Cerebellar cortex (tissue), 1 donor: ENCODE results near the gene XYLB.

ENCODE experiments used
- DNase-seq: peaks from one replicate; pipeline ENCODE4 v3.0.0-alpha.2; 2015; ENCODE audit warnings: low spot score

Gene XYLB

DNA sequence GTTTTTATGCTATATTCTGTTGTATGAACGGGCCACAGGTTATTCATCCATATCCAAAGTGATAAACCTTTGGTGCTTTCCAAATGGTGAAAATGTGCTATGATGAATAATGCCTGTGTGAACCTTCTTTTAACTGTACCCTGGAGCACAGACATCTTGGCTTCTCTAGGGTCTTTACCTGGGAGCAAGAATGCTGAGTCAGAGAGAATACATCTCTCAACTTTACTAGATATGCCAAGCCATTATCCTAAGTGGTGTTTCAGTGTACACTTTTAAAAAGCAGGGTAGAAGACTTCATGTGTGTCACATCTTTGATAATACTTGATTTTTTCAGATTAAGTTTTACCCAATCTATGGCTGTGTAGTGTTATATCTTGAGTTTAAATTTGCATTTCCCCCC is 23.5 kb upstream of the XYLB start:
- DNase-seq, result no peak

DNA sequence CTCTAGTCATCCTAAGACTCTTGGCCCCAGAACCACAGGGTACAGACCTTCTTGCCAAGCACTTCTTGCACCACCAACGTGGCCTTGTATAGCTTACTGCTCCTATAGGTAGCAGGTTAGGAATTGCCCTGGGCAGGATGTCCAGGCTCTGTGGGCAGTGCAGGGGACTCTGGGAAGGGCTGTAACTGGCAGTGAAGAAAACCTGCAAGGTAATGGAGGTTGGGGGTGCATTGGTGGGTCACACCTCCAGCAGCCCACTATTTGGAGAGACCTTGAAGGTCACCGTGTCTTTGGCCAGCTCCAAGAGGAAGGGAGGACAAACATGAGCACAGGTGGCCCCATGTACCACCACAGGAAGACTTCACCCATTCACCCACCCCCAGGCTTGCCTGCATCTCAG is 21.3 kb upstream of the XYLB start:
- no peak for DNase-seq

DNA sequence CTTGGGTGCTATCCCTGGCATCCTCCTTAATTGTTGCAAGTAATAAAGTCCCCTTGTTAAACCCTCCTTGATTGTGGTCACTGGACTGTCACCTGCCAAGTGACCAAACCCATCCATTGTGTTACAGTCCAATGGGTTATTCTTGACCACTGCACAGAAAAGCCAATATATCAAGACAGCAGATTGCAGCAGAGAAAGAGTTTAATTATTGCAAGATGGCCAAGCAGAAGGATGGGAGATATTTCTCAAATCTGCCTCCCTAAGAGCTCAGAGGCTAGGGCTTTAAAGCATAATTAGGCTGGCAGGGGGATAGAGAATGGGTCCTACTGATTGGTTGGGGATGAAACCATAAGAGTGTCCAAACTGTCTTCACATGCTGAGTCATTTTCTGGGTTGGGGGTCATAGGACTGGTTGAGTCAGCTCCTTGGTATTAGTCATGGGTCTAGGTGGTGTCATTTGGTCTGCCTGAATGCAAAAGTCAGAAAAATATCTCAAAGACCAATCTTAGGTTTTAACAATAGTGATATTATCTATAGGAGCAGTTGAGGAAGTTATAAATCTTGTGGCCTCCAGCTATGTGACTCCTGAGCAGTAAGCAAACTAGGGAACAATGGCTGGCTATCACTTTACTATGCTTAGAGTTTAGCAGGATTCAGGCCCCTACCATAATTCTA is 19.1 kb upstream of the XYLB start:
- no peak for DNase-seq

DNA sequence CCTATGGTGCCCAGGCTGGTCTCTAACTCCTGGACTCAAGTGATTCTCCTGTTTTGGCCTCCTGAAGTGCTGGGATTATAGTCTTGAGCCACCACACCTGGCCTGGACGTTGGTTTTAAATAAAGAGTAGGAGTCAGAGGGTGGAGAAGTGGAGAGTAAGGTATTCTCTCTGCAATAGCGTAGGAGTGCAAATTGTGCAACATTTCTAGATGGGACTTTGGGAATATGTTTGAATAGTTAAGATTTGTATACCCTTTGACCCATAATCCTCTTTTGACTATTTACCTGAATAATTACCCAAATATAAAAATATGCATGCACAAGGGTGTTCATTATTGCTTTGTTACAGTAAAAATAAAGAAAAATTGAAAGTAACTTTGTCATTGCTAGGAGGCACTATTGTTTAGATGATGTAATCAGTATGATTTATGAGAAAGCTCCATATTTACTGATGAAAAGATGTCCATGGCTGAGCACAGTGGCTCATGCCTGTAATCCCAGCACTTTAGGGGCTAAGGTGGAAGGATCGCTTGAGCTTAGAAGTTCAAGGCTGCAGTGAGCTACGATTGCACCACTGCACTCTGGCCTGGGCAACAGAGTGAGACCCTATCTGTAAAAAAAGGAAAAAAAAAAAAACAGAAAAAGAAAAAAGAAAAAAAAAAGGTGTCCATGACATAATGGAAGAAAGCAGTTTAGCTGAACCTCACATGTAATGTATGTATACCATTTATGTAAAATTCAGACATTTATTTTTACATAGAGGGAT is 15.1 kb upstream of the XYLB start:
- no peak for DNase-seq

DNA sequence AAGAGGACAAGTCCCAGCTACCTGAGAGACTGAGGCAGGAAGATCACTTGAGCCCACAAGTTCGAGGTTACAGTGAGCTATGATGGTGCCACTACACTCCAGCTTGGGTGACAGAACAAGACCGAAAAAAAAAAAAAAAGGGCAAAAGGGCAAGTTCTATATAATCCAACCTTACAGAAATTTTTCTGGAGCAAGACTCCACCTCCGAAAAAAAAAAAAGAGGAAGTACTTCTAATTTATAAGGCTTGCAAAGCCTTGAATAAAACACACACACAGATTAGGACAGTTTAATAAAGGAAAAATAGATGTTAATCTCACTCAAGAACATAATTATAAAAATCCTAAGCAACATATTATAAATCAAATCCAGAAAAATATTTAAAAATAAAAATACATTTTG is 14.4 kb upstream of the XYLB start:
- no peak for DNase-seq

DNA sequence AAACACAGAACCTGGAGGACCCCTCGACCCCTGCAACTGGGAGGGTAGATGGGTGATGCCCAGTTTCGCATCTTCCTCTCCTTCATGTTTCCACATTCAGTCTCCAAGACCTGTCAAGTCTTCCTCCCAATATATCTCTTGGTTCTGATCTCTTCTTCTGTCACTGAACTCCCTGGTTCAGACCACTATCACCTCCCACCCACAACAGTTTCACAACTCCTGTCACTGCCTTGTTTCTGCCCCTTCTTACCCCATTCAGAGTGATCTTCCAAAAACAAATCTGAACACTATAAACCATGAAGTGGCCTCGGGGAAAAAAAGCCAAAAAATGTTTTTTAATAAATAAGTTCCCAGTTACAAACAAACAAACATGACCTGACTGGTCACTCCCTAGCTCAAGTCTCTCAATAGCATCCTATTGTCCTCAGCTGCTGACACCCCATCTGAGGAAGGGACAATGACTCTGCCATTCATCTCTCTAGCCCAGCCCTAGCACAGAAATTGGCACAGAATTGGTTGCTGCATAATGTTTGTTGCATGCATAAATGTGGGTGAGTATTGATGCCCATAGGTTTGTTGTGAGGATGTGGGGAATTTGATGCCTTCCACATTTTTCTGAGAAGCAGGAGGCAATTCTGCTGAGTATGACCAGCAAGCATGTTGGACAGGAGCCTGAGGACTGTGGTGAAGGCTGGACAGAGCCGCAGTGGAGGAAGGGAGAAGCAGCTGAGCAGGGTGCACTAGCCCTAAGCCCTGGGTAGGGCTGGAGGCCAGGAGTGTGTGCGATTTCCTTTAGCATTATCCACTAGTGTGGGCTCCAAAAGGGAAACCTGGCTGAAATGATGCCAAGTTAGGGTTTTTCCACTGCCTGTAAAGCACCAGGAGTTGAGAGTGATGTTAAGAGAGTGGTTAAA is 12.2 kb upstream of the XYLB start:
- DNase-seq, result no peak

DNA sequence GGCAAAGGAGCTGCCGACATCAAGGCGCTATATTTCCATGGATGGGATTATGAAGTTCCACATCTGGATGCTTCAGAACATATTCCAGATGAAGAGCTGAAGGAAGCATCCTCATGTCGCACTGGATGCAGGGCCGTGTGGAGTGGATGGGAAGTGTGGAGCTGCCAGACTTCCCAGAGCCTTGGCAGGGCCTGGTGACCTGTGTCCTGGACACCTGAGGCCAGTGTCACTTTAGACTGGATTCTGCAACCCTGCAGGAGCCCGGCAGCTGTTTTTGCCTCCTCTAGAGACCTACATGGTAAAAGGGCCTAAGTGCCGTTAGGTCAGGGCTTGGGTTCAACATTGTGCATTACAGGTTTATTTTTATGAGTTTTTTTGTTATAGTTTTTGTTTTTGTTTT is 11.3 kb upstream of the XYLB start:
- no peak for DNase-seq

DNA sequence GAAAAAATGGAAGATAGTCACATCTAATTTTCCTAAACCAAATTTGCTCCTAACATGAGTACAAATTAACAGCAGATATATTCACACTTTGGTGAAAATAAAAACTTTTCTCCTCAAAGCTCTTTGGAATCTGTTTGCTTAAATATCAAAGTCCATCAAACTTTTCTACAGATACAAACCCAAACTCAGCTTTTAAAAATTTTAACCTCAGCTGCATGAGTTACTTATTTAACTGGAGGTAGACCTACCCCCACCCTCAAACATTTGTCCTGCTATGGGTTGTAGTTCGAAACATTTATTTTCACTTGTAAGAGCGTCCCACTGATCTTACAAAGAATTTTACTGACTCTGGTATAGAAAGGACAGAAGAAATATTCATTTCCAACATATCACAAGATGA is 8.9 kb upstream of the XYLB start:
- DNase-seq, result no peak

DNA sequence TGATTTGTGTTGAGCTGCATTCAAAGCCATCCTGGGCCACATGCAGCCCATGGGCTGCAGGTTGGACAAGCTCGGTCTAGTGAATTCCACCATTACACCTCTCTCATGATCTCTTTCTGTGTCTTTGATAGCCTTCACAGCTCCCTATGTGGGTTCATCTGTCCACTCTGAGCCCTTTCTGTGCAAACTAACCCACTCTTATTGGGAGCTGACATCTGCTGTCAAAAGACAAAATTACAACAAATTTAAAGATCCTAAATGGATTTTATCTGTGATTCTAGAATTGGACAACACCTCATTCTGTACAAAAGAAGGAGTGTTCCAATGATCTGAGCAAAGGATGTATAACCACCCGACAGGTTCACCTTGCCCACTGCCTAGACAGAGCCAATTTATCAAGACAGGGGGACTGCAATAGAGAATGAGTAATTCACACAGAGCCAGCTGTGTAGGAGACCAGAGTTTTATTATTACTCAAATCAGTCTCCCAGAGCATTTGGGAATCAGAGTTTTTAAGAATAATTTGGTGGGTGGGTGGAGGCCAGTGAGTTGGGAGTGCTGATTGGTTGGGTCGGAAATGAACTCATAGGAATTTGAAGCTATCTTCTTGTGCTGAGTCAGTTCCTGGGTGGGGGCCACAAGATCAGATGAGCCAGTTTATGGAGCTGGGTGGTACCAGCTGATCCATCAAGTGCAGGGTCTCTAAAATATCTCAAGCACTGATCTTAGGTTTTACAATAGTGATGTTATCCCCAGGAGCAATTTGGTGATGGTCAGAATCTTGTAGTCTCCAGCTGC is 2.6 kb upstream of the XYLB start:
- no peak for DNase-seq

DNA sequence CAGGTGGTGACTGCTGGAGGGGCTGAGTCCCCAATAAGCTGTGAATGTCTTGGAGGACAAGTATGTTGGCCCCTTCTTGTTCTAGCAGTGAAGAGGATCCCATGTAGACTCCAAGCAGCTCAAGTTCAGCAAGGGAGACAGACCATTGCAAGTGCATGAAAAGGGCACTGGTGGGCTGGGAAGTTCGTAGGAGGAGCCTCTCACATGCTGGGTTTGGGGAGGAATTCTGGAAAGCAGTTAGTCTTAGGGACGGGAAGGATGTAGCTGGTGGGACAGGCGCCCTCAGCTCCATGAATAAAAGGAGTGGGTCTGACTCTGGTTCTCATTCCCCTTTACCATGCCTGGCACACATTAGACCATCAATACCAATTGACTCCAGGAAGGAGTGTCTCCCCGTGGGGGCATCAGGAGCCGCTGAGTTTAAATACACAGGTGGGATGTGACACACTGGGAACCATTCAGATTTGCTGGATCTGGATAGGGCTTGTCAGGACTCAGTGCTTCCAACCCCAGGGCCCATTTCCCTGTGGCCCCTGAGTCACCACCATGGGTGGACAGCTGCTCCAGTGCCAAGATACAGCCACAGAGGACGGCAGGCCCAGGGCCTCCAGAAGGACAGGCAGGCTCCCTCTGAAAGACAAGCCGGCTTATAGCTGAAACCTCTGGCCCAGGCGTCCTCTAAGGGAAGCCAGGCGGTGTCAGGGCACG is 552 bp upstream of the XYLB start:
- DNase-seq, result no peak

DNA sequence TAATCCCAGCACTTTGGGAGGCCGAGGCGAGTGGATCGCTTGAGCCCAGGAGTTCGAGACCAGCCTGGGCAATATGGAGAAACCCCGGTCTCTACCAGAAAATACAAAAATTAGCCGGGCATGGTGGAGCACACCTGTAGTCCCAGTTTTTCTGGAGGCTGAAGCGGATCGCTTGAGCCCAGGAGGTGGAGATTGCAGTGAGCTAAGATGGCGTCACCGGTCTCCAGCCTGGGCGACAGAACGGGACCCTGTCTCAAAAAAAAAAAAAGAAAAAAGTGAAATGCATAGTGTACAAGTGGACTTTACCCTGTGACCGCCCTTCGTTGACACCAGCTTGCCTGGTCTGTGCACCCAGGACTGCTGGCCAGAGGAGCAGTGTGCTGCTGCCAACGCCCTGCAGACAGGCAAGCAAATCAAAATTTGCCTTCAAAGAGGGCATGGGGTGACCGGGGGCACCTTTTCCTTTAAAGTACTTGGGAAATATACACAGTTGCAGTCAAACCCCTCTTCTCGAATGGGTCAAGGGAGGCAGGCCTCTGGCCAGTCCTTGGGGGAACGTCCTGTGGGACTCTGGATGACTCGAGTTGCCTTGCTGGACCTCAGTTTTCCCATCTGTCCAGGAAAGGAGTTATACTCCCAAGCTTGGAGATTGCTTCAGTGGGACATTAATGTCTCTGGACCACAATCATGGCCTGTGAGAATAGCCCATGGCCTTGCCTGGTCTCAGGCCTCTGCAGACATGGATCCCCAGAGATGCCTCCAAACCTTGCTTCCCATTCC is 1.0 kb downstream of the XYLB start:
- no peak for DNase-seq

DNA sequence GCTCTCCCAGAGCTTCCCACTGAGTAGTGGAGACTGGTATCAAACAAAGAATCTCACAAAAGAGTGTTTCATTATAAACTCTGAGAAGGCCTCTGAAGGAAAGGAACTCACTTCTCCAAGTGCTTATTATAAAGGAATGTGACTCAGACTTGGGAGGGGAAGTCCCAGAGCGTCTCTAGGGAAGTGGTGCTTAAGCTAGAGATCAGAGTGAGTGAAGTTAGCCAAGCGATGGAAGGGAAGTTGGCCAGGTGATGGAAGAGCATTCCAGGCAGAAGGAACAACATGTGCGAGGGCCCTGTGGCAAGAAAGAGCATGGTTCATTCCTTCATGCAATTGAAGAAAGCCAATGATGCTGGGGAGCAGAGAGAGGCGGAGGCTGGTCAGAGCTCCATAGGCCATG is 2.3 kb downstream of the XYLB start:
- DNase-seq, result no peak

DNA sequence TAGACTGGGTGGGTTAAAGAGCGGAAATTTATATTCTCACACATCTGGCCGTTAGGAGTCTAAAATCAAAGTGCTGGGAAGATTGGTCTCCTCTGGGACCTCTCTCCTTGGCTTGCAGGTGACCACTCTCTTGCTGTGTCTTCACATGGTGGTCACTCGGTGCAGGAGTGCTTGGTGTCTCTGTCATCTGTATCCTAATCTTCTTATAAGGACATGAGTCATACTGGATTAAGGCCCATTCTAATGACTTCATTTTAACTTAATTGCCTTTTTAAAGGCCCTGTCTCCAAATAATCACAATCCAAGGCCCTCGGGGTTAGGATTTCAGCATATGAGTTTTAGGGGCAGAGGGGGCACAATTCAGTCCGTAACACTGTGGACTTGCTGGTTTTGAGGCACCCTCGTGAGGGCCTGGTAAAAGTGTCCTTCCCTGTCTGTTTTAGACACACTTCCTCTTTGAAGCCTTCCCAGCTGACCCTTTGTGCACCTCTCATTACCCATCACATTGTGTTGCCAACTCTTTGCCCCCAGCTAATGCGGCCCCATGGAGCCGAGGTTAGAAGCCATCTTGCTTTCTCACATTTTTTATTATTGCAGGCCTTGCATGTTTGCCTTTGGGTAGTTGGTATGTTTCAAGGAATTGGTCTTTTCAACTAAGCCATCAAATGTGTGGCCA is 3.2 kb downstream of the XYLB start:
- no peak for DNase-seq

DNA sequence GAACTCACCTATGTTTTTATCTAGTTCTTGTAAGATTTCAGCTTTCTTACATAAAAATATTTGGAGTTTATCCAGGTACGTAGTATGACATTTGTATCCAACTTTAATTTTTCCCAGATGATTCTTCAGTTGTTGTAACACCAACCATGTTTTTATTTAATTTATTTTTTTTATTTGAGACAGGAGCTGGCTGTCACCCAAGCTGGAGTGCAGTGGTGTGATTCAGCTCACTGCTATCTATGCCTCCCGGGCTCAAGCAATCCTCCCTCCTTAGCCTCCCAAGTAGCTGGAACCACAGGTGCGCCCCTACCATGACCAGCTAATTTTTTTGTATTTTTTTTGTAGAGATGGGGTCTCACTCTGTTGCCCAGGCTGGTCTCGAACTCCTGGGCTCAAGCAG is 6.6 kb downstream of the XYLB start:
- no peak for DNase-seq

DNA sequence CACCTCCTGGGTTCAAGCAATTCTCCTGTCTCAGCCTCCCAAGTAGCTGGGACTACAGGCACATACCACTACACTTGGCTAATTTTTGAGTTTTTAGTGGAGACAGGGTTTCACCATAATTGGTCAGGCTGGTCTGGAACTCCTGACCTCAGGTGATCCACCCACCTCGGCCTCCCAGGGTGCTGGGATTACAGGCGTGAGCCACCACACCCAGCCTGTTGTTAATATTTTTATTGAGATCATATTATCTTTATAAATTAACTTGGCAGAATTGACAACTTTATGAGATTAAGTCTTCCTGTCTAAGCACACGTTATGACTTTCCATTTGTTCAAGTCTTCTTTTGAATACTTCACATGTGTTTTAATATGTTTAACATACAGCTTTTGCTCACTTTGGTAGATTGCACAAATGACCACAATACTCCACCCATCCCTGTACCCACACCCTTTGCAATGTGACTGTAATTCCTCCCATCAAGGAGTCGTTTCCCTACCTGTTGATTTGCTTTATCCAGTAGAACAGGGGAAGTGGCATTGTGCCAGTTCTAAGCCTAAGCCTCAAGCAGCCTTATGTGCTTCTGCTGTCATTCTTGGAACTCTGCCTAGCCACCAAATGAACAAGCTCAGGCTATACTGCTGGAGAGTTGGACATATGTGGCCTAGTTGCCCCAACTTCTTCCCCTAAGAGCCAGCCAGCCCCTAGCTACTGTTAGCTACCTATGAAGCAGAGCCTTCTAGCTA is 8.2 kb downstream of the XYLB start:
- DNase-seq, result peak; percentile 88

DNA sequence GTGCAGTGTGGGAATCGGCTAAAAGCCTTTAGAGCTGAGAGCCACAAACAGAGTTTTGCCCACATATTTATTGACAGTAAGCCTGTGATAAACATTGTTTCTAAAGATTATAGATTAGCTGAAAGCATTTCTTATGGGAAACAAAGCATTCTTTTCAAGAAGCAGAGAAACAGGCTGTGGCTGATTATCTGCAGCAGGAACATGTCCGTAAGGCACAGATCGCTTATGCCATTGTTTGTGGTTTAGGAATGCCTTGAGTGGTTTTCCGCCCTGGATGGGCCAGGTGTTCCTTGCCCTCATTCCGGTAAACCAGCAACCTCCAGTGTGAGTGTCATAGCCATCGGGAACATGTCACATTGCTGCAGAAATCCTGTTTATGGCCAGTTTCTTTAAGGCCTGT is 12.5 kb downstream of the XYLB start:
- DNase-seq, result no peak

DNA sequence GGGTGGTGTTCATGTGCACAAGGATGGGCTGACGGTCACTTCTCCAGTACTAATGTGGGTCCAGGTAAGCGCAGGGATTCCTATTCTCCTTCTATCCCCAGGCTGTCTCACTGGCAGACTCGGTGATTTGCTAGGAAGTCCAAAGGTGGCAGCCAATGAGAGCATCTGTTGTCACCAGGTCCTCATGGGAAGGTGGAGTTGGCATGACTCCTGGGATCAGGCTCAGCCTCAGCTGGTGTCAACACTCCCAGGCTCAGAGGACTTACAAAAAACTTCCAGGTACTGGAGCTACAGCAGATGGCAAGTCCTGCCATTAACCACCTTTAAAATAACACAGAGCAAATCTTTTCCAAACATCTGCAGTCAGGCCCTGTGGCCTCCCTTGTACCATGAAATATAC is 13.8 kb downstream of the XYLB start:
- DNase-seq, result no peak

DNA sequence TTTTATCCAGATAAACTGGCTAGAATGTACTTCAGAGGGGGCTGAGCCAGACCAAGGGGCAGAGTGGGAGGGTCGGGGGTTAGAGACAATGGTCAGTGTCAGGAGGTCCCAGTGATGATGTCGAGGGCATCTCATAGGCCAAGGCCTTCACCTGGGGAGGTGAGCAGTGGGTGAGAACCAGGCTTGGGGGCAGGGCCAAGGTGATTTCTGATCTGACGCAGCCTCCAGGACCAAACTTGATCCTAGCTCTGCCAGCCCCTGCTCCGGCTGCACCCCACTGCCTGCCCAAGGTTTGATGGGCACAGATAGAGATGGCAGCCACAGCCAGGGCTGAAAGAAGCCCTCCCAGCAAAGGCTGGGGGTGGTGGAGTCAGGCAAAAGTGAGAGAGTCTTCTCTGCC is 14.9 kb downstream of the XYLB start:
- DNase-seq, result no peak

DNA sequence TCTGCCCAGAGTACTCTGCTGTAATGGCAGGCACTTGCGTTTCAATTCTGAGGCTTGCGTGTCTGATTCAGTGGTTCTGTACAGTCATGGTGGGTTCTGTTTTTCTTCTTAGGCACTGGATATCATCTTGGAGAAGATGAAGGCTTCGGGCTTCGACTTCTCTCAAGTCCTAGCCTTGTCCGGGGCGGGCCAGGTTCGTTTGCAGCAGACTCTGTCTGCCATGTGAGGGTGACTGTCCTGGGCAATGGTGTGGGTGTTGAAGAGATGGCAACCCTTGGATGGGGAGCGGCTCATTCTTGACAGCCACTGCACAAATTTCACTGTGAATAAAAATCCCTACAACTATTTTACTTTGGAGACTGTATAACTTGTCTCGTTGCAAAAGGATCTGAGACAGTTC is 16.2 kb downstream of the XYLB start:
- DNase-seq, result no peak
